ENCODE results near the gene ZNF692. TPM values are rescaled to one million over a fixed set of nuclear protein-coding genes. Genes with fewer than 3 reads are reported as not detected.

ZNF692 gene
- total and polyA plus RNA-seq, 2 of the 13 experiments (the other 11 are each of a cell fraction or from before 2014, with no cell fraction given) = 27.3 to 45.8 TPM

GRCh38 chr1:248906009-248906752 is 47.3 kb upstream of the ZNF692 start, which contains the start of gene PGBD2 (continued):
- TF ChIP-seq, protein P1, sequence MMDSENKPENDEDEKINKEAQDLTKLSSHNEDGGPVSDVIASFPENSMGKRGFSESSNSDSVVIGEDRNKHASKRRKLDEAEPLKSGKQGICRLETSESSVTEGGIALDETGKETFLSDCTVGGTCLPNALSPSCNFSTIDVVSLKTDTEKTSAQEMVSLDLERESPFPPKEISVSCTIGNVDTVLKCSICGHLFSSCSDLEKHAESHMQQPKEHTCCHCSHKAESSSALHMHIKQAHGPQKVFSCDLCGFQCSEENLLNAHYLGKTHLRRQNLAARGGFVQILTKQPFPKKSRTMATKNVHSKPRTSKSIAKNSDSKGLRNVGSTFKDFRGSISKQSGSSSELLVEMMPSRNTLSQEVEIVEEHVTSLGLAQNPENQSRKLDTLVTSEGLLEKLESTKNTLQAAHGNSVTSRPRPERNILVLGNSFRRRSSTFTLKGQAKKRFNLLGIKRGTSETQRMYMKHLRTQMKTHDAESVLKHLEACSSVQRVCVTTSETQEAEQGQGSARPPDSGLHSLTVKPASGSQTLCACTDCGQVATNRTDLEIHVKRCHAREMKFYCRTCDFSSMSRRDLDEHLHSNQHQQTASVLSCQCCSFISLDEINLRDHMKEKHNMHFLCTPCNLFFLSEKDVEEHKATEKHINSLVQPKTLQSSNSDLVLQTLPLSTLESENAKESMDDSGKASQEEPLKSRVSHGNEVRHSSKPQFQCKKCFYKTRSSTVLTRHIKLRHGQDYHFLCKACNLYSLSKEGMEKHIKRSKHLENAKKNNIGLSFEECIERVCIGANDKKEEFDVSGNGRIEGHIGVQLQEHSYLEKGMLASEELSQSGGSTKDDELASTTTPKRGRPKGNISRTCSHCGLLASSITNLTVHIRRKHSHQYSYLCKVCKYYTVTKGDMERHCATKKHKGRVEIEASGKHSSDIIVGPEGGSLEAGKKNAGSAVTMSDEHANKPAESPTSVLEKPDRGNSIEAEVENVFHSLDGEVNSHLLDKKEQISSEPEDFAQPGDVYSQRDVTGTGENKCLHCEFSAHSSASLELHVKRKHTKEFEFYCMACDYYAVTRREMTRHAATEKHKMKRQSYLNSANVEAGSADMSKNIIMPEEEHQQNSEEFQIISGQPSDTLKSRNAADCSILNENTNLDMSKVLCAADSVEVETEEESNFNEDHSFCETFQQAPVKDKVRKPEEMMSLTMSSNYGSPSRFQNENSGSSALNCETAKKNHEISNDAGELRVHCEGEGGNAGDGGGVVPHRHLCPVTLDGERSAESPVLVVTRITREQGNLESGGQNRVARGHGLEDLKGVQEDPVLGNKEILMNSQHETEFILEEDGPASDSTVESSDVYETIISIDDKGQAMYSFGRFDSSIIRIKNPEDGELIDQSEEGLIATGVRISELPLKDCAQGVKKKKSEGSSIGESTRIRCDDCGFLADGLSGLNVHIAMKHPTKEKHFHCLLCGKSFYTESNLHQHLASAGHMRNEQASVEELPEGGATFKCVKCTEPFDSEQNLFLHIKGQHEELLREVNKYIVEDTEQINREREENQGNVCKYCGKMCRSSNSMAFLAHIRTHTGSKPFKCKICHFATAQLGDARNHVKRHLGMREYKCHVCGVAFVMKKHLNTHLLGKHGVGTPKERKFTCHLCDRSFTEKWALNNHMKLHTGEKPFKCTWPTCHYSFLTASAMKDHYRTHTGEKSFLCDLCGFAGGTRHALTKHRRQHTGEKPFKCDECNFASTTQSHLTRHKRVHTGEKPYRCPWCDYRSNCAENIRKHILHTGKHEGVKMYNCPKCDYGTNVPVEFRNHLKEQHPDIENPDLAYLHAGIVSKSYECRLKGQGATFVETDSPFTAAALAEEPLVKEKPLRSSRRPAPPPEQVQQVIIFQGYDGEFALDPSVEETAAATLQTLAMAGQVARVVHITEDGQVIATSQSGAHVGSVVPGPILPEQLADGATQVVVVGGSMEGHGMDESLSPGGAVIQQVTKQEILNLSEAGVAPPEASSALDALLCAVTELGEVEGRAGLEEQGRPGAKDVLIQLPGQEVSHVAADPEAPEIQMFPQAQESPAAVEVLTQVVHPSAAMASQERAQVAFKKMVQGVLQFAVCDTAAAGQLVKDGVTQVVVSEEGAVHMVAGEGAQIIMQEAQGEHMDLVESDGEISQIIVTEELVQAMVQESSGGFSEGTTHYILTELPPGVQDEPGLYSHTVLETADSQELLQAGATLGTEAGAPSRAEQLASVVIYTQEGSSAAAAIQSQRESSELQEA (CRISPR knock-in tag; IDR thresholded peaks at IDR 0.05; ENCODE audit: not compliant biosample characterization) = peak; percentile 93
- no peak; the same call in 1 of the 2 replicates for TF ChIP-seq FOSL2 (CRISPR knock-in tag; IDR thresholded peaks at IDR 0.05)
- TF ChIP-seq MBD4 (IDR thresholded peaks at IDR 0.05; ENCODE audit: borderline replicate concordance, low read length) = no peak
- TF ChIP-seq JUNB (CRISPR knock-in tag; IDR thresholded peaks at IDR 0.05; ENCODE audit: borderline replicate concordance) = no peak; the same call in 1 of the 2 replicates
- TF ChIP-seq ZNF619 (CRISPR knock-in tag; IDR thresholded peaks at IDR 0.05) = peak; percentile 87; the same call in 1 of the 2 replicates
- TF ChIP-seq HNF4A (CRISPR knock-in tag; IDR thresholded peaks at IDR 0.05) = peak; percentile 22; the same call in 1 of the 2 replicates
- peak; percentile 56; the same call in 1 of the 2 replicates for TF ChIP-seq ZNF317 (CRISPR knock-in tag; IDR thresholded peaks at IDR 0.05)
- peak; percentile 70; the same call in 1 of the 2 replicates for TF ChIP-seq ZFP90 (CRISPR knock-in tag; IDR thresholded peaks at IDR 0.05; ENCODE audit: borderline replicate concordance)
- TF ChIP-seq MED1 (CRISPR knock-in tag; IDR thresholded peaks at IDR 0.05) = peak; percentile 85
- TF ChIP-seq ZNF33B (CRISPR knock-in tag; IDR thresholded peaks at IDR 0.05) = peak; percentile 92
- no peak for TF ChIP-seq IRF1 (CRISPR knock-in tag; IDR thresholded peaks at IDR 0.05; ENCODE audit: low read depth)
- TF ChIP-seq, protein P2, sequence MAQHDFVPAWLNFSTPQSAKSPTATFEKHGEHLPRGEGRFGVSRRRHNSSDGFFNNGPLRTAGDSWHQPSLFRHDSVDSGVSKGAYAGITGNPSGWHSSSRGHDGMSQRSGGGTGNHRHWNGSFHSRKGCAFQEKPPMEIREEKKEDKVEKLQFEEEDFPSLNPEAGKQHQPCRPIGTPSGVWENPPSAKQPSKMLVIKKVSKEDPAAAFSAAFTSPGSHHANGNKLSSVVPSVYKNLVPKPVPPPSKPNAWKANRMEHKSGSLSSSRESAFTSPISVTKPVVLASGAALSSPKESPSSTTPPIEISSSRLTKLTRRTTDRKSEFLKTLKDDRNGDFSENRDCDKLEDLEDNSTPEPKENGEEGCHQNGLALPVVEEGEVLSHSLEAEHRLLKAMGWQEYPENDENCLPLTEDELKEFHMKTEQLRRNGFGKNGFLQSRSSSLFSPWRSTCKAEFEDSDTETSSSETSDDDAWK (CRISPR knock-in tag; IDR thresholded peaks at IDR 0.05) = no peak
- TF ChIP-seq ZNF354B (CRISPR knock-in tag; IDR thresholded peaks at IDR 0.05) = no peak
- no peak for TF ChIP-seq HNRNPH1 (optimal IDR thresholded peaks at IDR 0.05; ENCODE audit: low read depth, low read length)
- TF ChIP-seq YY1 (IDR thresholded peaks at IDR 0.05; ENCODE audit: insufficient read depth, insufficient replicate concordance, low read depth, low read length) = peak; percentile 36
- no peak for TF ChIP-seq SOX6 (IDR thresholded peaks at IDR 0.05)
- peak; percentile 86 for TF ChIP-seq SOX6 (CRISPR knock-in tag; IDR thresholded peaks at IDR 0.05)
- peak; percentile 25; the same call in 1 of the 2 replicates for TF ChIP-seq ZNF660 (CRISPR knock-in tag; IDR thresholded peaks at IDR 0.05; ENCODE audit: borderline replicate concordance, low read depth)
- TF ChIP-seq ZNF746 (CRISPR knock-in tag; IDR thresholded peaks at IDR 0.05) = peak; percentile 94
- TF ChIP-seq GABPB1 (CRISPR knock-in tag; IDR thresholded peaks at IDR 0.05) = peak; percentile 85

Measured in HepG2 (cell line).